Eye (tissue), 1 donor: ENCODE results near the gene MKKS.

Source experiments
- DNase-seq: peaks from one replicate; pipeline ENCODE4 v3.0.0-alpha.2; 2015

MKKS gene

GRCh38 chr20:10367693-10367942 lies 66.4 kb downstream of the MKKS start:
- no peak for DNase-seq

- no peak for DNase-seq
Measured at GRCh38 chr20:10366898-10367692, 66.9 kb downstream of the MKKS start.

GRCh38 chr20:10362674-10363073 lies 71.3 kb downstream of the MKKS start:
- no peak for DNase-seq

GRCh38 chr20:10360878-10361277 lies 73.1 kb downstream of the MKKS start:
- no peak for DNase-seq

GRCh38 chr20:10359621-10360040 lies 74.4 kb downstream of the MKKS start:
- no peak for DNase-seq

- no peak for DNase-seq
Measured at GRCh38 chr20:10357974-10358373, 76.0 kb downstream of the MKKS start.

- no peak for DNase-seq
Measured at GRCh38 chr20:10357061-10357708, 76.8 kb downstream of the MKKS start.

GRCh38 chr20:10356628-10357027 lies 77.4 kb downstream of the MKKS start:
- DNase-seq, result no peak

DNA sequence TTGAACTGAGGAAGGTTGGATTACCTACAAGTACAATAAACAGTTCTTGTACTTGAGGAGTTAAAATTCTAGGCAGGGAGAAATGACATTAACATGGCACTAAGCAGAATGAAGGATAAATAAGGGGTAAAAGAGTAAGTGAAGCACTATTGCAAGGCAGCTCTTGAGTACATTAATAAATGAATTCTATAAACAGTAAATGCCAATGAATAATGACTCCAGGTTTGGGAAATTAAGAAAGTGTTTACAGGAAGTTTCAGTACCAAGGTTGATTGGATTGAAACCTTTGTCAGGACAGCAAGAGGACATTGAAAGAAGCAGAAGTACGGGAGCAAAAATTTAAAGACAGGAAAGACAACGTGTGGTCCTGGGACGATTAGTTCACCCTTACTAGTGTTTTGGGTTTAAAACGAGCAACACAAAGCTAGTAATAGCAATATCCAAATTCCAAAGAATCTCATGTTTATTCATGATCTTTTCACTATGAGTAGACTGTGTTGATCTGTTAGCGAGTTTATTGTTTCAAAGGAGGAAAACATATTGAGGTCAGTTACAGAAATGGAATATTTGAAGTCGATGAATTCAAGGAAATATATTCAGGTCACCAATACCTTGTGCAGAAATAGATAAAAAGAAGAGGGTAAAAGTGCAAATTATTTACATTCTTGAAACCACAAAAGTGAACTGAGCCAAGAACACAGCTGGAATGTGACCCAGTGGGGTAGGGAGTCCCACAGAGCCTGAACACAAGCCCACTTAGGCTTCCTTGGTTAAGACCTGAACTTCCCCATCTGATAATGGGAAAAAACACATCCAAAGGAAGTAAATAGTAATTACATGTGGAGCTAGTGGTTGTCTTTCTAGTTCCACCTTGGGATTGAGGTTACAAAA lies 80.8 kb downstream of the MKKS start:
- DNase-seq, result no peak
